Measurements from ENCODE around the gene HOXB6. TPM values are rescaled to one million over a fixed set of nuclear protein-coding genes. Genes with fewer than 3 reads are reported as not detected.
A peak's percentile ranks its signal among the peaks of the same experiment; 100 is the strongest.

HOXB6 gene
- total RNA-seq, 1 donor from 2014 or later: not detected

DNA sequence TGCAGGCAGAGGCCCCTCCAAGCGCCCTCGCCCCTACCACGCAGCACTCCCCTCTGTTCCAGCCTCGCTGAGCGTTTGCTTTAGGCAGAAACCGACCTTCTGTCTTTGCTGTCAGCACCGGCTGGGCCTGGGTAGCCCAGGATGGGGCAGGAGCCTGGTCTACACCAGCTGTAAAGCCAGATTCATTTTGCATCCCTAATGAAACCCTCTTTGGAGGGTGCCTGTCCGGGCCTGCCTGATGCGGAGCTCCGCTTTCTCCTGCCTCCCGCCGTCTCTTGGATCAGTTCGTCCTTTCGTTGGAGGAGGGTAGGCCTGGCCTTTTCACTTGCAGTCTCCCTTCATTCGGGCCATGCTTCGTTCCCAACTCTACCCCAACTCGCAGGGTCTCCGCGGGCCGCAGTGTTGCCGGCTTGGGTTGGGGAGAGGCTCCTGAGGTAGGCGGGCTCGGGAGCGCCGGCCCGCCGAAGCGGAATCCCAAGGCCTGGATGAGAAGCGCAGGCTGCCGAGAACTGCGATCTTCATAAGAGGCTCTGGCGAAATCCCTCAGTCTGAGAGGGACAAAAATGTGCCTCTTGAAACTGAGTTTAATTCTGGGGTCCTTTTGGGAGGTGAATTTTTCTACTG is 15.2 kb upstream of the HOXB6 start:
- Histone ChIP-seq H3K27ac (no peak overlapping the region), H3F3A (ENCODE audit: low read depth) (no peaks in the 10 kb centered on the region), H3K27me3 (peaks cover 100% of the 10 kb centered on the region), H3K4me1 (no peaks in the 10 kb centered on the region), H4K20me1 (ENCODE audit: low read depth) (peaks cover 98% of the 10 kb centered on the region), H3K4me3 (no peak overlapping the region), H3K36me3 (no peaks in the 10 kb centered on the region), H3K9ac (no peak overlapping the region), H3K4me2 (no peak overlapping the region), H2AFZ (replicated peaks) (no peak overlapping the region), H3K9me3 (ENCODE audit: low read depth) (no peaks in the 10 kb centered on the region), H3K79me2 (ENCODE audit: low read depth) (no peaks in the 10 kb centered on the region)
- Mint-ChIP-seq H3K4me1 (no peaks in the 10 kb centered on the region), H3K27ac (no peak overlapping the region), H3K36me3 (no peaks in the 10 kb centered on the region), H3K4me3 (no peak overlapping the region), H3K9me3 (peaks cover 14% of the 10 kb centered on the region), H3K27me3 (ENCODE audit: insufficient read depth, low read depth) (peaks cover 94% of the 10 kb centered on the region)
- peak; percentile 57 for DNase-seq (ENCODE audit: low spot score)
- TF ChIP-seq EZH2 (IDR thresholded peaks at IDR 0.05) (peak; percentile 99), CTCF (IDR thresholded peaks at IDR 0.05) (no peak), EZH2phosphoT487 (IDR thresholded peaks at IDR 0.05) (peak; percentile 98)

DNA sequence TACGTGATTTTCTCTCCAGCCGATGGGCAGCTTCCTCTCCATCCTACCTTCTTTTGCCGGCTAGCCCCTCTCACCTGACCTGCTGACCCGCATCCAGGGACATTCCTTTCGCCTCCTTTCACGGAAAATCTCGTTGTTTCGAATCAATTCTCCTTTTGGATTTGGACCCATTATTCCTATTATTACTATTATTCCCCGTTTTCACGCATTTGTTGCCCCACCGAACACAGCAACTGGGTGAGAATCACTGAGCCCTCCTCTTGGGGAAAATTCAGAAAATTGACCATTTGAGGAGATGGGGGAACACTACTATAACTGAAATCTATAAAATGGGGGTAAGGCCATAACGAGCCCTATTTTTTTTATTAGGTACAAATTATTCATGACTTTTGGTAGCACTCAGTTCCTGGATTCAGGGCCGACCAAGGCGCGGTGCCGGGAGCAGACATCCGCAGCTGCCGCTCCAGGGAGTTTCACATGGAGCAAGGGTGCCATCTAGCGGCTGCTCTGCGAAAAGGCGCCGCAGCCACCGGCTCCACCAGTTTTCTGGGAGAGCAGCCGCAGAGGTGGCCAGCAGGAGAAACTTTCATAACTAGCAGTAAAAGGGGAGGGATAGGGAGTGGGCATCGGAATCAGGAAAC is 13.6 kb upstream of the HOXB6 start:
- Histone ChIP-seq H3K36me3 (no peaks in the 10 kb centered on the region), H3K9ac (no peak overlapping the region), H3K4me2 (no peak overlapping the region), H3K4me1 (no peaks in the 10 kb centered on the region), H3K9me3 (ENCODE audit: low read depth) (no peaks in the 10 kb centered on the region), H3K27ac (no peak overlapping the region), H3K79me2 (ENCODE audit: low read depth) (no peaks in the 10 kb centered on the region), H3F3A (ENCODE audit: low read depth) (no peaks in the 10 kb centered on the region), H3K27me3 (peaks cover 100% of the 10 kb centered on the region), H3K4me3 (no peak overlapping the region), H4K20me1 (ENCODE audit: low read depth) (peaks cover 98% of the 10 kb centered on the region), H2AFZ (replicated peaks) (no peak overlapping the region)
- DNase-seq (ENCODE audit: low spot score): peak; percentile 93
- Mint-ChIP-seq H3K36me3 (no peaks in the 10 kb centered on the region), H3K4me1 (no peaks in the 10 kb centered on the region), H3K9me3 (peaks cover 10% of the 10 kb centered on the region), H3K4me3 (peak overlapping the region; percentile 41), H3K27me3 (ENCODE audit: insufficient read depth, low read depth) (peaks cover 97% of the 10 kb centered on the region), H3K27ac (no peak overlapping the region)
- TF ChIP-seq EZH2phosphoT487 (IDR thresholded peaks at IDR 0.05): peak; percentile 94
- peak; percentile 97 for TF ChIP-seq EZH2 (IDR thresholded peaks at IDR 0.05)
- TF ChIP-seq CTCF (IDR thresholded peaks at IDR 0.05): peak; percentile 97

DNA sequence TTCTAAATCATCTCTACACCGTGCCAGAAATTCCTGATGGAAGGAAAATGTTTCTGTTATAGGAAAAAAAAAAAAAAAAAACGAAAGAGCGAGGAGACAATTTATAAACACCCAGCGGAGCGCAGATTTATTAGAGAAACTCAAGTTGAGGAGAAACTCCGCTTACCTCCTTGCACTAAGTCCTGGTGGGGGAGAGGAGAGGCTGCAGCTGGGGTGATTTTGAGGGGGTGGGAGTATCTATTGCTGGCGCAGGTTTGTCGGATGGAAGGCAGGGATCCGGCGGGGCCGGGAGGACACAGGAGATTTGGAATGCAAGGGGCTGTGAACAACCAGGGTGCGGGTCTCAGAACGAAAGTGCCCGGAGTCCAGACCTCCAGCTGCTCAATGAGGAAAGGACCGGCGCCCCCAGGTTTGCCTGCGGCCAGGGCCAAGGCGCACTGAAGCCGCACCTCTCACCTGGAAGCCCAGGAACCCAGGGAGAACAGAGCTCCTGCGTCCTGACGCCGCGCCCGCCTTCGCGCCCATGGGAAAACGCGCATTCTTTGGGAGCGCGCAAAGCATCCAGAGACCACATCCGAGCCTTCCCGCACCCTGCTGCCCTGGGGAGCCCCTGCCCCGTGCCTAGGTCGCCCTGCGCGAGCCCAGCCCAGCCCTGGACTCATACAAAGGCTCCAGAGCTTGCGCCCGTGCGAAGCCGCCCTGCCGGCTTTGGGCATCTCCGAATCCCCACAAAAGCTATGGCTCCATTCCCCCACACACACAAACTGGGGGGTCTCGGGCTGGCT is 12.9 kb upstream of the HOXB6 start:
- Histone ChIP-seq H3K27me3 (peaks cover 100% of the 10 kb centered on the region), H3K9me3 (ENCODE audit: low read depth) (no peaks in the 10 kb centered on the region), H3K27ac (no peak overlapping the region), H4K20me1 (ENCODE audit: low read depth) (peaks cover 98% of the 10 kb centered on the region), H3F3A (ENCODE audit: low read depth) (peaks cover 2% of the 10 kb centered on the region), H3K4me2 (no peak overlapping the region), H3K4me1 (no peaks in the 10 kb centered on the region), H3K9ac (no peak overlapping the region), H3K79me2 (ENCODE audit: low read depth) (no peaks in the 10 kb centered on the region), H3K36me3 (no peaks in the 10 kb centered on the region), H3K4me3 (no peak overlapping the region), H2AFZ (replicated peaks) (no peak overlapping the region)
- Mint-ChIP-seq H3K27me3 (ENCODE audit: insufficient read depth, low read depth) (peaks cover 95% of the 10 kb centered on the region), H3K36me3 (no peaks in the 10 kb centered on the region), H3K4me3 (no peak overlapping the region), H3K4me1 (peaks cover 3% of the 10 kb centered on the region), H3K9me3 (peaks cover 10% of the 10 kb centered on the region), H3K27ac (no peak overlapping the region)
- DNase-seq (ENCODE audit: low spot score): no peak
- TF ChIP-seq EZH2phosphoT487 (IDR thresholded peaks at IDR 0.05) (no peak), EZH2 (IDR thresholded peaks at IDR 0.05) (no peak), CTCF (IDR thresholded peaks at IDR 0.05) (no peak)
